Measurements from ENCODE around the gene C1orf21.

Gene C1orf21

DNA sequence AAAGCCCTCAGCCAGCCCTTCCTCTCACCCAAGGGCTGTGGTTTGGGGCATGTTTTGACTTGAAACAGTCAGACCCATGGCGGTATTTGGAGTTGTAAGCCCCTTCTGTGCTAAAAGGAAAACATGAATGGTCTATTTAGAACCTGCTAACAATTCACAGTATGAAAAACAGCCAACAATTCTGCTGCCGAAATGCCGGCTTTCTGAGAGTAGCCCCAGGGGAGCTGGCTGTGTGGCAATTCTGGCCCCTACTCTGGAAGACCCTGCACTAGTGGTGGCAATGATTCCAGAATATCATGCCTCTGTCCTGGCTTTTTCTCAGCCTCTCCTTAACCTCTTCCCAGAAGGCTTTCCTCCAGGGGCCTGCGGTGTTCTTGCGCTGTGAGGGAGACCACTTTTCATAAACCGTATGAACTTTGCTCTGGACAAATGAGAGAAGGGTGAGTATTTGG is 249.2 kb downstream of the C1orf21 start:
- no peak for DNase-seq

DNA sequence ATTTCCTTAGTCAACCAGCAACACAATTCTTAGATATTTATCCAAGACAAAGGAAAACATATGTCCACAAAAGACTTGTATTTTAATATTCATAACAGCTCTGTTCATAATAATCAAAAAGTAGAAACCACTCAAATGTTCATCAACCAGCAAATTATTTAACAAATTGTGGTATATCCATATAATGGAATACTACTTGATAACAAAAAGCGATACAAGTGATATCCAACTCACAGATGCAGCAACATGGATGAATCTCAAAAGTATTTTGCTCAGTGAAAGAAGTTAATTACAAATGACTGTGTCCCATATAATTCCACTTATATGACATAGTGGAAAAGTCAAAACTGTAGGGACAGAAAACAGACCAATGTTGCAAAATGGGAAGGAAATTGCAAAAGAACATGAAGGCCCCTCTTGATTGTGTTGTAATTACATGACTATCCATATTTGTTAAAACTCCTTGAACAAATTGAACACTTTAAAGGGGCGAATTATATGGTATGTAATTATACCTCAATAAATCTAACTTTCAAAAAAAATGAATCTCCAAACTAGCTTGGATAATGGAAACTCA is 250.9 kb downstream of the C1orf21 start:
- no peak for DNase-seq

DNA sequence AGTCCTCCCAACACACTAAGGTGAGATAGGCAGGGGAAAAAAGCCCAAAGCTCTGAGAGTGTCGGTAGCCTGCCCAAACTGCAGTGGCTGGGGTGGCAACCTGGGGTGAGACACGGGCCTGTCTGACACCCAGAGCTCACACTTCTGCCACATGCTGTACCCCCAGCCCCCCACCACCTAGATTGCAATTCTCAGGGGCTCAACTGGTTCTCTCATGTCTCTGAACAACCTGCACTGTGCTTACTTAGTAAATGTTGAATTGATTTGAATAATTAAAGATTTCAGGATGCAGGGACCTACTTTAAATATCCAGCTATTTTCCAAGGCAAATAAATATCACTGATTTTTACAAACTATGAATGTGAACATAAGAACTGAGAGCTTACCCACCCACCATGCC is 252.4 kb downstream of the C1orf21 start:
- DNase-seq, result no peak

DNA sequence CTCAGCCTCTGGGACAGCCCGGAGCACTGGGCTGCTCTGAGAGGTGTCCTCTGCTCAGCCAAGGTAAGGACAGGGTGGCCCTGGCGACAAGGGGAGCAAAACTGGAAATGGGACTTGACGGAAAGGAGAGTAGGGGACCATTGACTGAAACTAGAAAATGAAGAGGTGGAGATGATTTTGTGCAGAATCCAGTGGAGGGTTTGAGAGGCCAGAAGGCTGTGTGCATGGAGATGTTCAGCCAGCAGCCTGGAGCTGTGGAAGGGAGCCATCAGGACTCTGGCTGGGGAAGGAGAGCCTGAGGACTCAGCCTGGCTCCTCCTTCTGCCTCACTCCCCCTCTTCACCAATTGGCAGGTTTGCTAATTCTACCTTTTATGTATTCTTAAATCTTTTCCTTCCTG is 253.7 kb downstream of the C1orf21 start:
- DNase-seq, result no peak

DNA sequence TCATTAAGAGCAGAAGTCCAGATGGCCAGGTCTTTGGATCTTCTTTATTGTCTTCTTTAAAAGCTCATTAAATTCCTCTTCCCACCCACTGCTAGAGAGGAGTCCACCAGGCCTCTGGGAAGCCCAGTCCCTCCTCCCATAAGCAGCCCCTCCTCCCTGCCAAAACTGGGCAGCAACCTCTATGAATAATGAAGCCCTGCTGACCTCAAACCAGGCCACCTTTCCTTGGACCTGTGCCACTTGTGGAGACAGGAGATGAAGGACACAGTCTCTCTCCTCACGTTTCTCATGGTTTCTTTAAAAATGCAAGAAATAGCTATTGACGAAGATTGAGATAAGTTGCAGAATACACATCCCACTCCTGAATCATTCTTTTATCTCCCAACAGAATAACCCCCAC is 255.1 kb downstream of the C1orf21 start:
- DNase-seq, result no peak

DNA sequence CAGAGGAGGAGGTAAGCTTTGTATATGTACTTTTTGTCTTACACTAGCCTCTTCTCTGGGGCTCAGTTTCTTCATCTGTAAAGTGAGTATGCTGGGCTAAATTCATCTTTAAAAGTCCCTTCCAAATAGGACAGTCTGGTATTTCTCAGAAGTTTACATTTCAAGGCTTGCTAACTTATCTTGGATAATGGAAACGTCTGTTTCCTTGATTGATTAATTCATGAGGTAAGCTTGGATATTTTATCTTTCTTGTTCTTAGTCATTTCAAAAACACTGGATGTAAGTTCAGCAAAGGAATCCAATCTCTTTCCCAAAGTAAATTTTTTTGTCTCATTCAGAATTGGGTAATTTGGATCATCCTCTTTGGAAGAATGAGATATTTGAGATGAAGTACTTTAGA is 256.8 kb downstream of the C1orf21 start:
- no peak for DNase-seq

DNA sequence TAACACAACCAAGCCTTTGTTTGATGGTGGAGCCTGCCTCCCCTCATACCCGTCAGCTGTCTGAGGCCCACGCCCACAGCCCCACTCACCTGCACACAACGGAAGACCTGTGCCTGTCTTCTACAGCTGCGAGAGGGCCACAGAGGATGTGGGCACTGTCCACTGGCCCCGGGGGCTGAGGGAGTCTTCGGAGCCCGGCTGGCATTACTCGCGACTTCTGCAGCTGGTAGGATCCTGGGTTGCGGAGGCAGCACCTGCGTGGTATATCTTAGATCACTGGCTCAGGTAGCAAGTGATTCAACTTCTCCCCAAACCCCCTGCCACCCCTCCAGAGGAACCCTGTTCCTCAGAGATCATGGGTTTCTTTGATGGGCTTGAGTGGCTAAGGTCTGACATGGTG is 257.9 kb downstream of the C1orf21 start:
- no peak for DNase-seq

DNA sequence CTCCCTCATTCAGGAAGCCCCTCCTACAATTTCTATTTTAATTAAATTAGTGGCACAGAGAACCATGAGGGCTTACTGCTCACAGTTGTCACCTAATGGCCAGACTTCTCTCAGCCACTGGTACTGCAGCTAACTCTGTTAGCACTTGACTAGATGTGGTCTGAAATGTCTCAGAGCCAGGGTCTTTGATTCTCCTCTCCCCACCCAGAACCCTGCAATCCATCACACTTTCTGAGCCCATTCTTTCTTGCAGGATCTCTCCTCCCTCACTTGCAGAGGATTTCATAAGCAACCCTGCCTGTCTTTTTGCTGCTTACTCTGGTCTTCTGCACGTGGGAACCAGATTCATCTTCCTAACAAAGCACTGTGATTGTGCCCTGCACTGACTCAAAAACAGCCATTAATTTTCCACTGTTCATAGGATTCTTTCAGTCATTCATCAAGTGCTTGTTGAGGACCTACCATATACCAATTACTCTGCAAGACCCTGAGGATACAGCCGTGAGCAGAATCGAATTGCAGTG is 259.4 kb downstream of the C1orf21 start:
- no peak for DNase-seq

DNA sequence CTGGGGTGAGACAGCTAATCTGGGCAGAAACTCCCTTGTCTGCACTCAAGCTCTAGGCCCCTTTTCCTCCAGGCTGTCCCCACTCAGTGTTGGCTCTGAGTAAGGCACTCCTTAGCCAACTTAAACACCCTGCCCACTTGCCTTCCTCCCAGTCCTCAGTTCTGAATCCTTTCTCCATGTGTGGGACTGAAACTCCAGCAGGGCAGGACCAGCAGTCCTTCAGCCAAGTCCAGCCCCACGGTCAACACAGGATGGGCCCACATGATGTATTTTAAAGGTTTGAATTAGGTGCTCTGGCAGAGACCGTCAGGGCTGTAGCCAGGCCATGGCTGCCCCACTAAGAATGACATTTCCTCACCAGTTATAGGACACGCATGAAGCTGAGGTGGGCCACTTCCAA is 260.0 kb downstream of the C1orf21 start:
- no peak for DNase-seq

DNA sequence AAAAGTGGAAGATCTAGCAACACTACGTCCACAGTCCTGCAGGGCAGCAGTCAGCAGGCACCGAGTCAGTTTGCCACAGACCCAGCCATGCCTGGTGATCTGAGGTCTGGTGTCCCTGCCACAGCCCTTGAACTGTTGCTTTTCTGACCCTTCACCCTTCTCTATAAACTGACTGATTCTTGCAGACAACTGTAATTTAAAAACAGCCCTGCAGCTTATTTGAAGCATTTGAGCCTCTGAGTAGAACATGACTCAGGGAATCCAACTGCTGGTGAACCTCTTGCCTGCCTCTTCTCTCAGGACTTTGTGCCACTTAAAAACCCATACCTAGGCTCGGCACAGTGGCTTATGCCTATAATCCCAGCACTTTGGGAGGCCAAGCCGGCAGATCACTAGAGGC is 260.6 kb downstream of the C1orf21 start:
- DNase-seq, result no peak

DNA sequence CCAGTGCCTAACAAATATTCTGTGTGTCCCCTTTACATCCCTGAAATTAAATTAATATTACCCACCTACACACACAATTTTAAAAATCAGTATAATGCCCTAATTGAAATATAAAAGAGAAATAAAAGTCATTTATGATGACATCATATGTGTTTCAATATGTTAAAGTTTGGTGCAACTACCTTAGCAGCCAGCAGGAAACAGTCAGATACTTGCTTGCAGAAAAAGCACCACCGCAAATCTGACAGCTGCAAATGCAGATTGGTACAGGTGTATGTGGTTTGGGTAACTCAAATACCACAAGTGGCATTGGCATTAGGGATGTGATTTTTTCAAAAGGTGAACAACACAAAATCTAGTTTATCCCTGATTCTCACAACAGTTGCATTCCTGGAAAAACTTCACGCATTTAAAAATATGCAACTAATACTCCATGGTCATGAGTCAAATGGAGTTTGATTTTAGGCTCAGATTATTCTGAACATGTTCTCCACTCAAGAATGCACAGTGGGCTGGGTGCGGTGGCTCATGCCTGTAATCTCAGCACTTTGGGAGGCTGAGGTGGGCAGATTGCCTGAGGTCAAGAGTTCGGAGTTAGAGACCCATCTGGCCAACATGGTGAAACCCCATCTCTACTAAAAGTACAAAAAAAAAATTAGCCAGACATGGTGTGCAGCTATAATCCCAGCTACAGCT is 261.5 kb downstream of the C1orf21 start:
- no peak for DNase-seq

DNA sequence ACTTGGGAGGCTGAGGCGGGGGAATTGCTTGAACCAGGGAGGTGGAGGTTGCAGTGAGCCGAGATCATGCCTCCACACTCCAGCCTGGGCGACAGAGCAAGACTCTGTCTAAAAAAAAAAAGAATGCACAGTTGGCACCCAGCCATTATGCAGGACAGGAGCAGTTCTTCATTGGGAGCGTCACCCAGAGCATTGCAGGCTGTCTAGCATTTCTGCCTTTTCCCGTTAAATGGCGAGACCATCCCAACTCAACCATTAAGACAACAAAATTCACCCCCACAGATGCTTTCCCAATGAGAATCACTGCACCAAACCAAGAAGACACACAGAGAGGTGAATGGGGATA is 262.0 kb downstream of the C1orf21 start:
- no peak for DNase-seq

DNA sequence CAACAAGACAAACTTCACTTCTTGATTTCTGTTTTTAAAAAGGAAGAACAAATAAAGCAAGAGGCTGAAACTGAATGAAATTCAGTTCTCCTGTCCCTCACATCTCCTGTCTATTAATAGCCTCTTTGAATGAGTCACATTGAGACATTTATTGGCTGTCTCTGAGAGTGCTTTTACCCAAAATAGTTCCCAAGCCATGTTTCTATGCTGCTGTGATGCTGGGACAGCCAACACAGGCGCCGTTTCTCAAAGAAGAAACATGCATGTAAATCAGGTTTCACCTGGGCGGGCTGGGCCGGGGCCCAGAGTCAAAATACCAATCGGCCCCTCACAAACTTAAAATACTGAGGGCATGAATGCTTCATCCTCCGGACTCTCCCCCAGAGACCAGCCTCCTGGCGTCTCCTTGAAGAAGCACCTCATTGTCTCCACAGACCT is 262.6 kb downstream of the C1orf21 start:
- no peak for DNase-seq

DNA sequence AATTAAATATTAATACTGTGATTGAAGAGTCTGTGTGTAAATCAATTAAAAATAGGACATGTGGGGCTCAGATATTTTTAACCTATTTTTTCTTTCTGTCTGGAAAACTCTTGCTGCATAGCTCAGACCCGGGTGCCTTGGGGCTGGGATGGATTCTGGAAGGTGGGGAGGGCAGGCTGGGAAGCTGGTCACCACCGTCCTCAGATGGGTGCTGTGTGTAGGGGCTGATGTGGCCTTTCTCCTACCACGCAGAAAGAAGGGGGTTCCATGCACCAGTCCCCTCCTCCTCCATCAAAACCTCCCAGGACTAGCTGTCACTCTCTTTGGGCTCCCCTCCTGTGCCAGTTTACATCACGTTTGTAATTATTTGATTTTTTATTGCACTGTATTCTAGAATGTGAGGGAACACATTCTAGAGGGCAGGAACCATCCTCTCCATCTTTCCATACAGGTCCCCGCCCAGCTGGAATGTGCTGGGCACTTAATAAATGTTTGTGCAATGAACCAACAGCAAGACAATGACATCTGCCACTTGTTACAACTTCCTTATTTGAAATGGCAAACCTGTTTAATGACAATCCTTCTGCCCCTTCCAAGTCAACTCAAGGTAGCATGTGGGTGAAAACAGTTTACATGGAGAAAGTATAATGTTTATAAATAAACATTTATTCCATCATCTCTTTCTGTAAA is 263.5 kb downstream of the C1orf21 start:
- DNase-seq, result no peak

DNA sequence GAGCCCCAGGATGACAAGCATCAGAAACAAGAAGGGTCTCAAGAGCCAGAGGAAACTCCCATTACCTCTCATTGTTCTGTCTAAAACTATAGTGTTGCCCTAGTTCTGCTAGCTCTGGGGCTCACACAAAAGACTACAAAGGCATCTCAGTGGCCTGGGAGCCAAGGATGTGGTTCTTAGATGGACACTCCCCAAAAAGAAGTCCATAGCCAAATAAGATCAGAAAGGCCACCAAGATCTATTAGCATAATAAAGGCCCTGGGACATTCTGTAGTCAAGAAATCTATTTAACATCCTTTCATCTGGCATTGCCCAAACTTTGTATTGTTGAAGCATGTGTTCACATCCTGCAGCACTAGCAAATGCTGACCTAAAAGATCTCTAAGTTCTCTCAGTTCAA is 268.4 kb downstream of the C1orf21 start:
- no peak for DNase-seq

DNA sequence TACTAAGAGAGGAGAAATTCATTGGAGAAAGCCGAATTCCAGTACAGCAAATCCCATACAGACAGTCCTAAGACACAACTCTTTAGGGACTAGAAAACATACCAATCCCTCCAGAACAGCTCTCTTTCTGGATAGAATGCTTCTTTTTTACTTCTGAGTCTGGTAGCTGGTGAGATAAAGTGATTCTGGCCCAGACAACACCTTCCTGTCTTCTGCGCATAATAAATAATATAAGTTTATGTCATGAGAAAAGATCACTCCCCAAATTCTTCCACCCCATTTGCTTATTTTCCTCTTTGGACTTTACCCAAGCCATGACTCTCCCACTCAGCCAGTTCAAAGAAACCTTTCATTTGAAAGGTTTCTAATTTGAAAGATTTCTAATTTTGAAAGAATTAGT is 269.4 kb downstream of the C1orf21 start:
- no peak for DNase-seq

DNA sequence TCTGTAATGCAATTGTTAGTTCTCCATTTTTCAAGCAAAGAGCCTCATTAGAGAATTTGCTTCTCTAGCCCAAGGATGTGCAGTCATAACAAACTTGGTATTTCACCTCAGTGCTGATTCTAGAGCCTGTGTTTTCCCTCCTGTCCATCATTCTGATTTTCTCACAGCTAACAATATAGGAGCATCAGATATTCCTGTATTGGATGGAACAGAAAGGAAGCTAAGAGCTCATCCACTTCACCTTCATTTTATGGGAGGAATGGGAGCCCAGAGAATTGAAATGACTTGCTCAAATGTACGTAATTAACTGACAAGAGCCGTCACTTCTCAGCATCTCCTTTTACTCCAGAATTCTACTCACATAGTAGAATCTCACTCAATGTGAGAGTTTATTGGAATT is 271.2 kb downstream of the C1orf21 start:
- DNase-seq, result no peak

DNA sequence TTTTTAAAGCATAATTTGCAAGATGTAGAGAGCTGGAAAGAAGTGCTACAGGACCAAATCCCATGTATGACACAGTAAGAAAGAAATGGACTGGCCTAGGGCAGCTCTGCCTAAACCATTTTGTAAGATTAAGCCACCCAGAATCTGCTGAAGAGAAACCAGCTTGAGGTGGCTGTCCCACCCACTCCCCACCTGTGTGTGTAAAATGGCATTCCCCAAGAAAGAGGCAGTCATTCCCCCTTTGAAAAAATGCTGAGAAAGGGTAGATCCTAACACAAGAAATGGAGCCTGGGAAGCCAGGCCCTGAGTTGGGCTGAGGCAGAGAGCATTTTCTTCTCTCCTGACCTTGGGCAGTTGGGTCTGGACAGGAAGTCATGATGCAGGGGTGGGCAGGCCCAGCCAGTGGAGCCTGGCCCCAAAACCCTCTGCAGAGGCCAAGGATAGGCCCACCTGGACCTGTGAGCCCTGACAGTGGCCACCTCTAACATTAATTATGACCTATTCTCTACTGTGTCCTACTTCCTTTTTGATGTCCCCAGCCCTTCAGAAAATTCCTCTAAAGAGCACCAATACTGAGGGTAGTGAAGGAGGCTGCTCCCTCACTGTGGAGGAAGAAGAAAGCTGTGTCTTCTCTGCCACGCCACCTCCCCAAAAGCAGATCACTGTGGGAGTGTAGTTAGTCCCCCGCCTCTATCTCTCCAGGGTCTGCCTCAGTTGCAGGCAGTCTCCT is 273.8 kb downstream of the C1orf21 start:
- no peak for DNase-seq

DNA sequence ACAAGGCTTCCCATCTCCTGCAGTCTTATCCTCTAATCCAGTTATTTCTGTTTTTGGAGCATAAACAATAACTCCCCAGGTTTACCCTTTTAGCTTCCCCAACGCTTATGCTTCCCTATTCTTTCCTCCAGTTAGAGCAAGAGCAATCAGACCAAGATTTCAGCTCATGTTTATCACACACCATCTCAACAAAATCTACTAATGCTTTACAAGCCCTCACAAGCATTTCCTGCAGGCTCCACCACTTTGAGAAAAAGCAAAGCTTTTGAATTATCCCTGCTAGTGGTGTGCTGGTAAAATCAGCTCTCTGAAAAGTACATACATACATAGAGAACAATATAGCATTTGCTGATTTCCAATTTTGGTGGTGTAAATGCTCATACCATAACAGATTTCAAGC is 275.0 kb downstream of the C1orf21 start:
- no peak for DNase-seq

DNA sequence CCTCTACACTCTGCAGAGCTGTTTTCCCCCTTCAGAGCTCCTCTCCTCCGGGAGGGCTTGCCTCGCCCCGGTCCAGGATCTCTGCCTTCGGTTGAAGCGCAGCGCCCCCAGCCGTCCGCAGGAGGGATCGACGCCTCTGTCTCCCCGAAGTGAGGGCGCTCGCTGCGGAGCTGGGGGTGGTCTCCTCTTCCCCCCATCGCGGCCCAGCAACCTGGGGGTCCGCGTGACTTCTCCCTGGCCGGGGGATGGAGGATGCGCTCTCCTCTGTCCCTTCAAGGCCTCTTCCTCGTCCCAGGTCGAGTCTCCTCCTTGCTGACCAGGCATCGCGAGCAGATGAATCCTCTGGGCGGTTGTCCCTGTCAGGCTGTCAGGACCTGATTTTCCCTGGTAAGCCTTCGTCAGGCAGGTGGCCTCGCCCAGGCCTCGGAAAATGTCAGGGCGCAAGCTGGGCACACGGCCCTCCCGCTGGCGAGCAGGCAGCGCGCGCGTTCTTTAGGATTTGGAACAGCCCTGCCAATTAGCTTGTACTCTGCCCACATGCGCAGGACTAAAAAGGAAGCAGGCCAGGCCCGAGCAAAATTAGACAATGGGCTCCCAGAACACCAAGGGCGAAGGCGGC is 277.3 kb downstream of the C1orf21 start:
- DNase-seq, result peak; percentile 55 to 65

DNA sequence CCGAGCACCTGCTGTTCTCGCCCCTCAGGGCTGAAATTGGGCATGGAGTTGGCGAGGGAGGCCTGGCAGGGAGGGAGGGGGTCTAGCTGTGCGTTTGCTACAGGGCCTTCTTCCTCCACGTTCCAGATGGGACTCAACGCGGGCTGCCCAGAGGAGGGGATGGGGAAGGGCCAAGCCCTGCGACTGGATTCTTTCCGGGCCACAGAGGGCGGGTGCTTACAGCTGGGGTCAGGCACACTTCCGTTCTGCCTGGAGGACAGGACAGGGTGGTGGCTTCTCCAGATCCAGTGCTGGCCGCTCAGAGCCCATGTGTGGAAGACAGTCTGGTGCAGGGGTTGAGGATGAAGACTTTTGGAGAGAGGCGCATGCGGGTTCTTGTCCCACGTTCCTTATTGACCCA is 277.8 kb downstream of the C1orf21 start:
- no peak for DNase-seq

DNA sequence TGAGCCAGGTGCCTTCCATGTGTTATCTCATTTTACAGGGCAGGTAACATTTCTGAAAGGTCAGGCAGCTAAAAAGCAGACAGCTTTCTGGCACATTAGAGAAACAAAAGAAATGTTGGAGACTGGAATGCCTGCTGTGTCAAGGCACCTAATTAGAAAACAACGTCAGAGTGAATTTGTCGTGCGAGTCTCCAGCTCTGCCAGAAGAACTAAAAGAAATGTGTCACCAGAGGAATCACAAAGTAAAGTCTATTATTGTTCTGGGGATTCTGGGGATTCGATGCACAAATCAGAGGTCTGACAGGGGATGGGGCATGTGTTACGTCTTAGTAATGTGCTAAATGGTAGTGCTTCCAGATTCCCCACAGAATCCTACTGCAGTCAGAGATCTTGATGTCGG is 278.5 kb downstream of the C1orf21 start:
- no peak for DNase-seq

DNA sequence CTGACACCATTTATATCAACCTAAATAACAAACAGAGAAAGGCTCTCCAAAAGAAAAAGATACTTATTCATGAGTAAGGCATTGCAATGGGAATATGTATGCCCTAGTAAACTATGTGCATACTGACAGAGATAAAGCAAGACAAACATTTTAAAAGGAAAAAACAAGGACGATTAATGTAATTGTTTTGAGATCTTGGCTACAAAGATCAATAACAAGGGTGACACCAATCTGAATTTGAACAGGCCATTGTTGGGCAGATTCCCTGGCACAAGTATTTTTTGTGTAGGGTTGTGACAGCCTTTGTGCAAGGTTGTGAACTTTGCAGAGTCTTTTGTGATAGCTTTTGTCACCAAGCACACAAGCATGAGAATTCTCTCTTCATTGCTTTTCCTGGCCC is 282.6 kb downstream of the C1orf21 start:
- DNase-seq, result no peak
